Parathyroid adenoma (tissue), 2 donors: ENCODE data around the gene ARL10.
A peak's percentile ranks its signal among the peaks of the same experiment; 100 is the strongest.

Experiments
- H2AFZ ChIP-seq: fragments of 300-600 bp; sonication (generic); one replicate; pipeline ENCODE4 v1.7.0; 2017; ENCODE audit warnings: antibody characterized with exemption, mild to moderate bottlenecking
- H3K27ac ChIP-seq: fragments of 300-600 bp; sonication (generic); one replicate; pipeline ENCODE4 v1.7.0; 2017
- H3K27me3 ChIP-seq: fragments of 300-600 bp; sonication (generic); one replicate; pipeline ENCODE4 v1.7.0; 2017; ENCODE audit warnings: low read length; ENCODE audit not compliant: control insufficient read depth, insufficient read depth
- H3K36me3 ChIP-seq: fragments of 300-600 bp; sonication (generic); one replicate; pipeline ENCODE4 v1.7.0; 2017; ENCODE audit warnings: low read length; ENCODE audit not compliant: control insufficient read depth, insufficient read depth
- H3K4me1 ChIP-seq: fragments of 300-600 bp; sonication (generic); one replicate; pipeline ENCODE4 v1.7.0; 2017; ENCODE audit warnings: control low read depth
- H3K4me2 ChIP-seq: fragments of 300-600 bp; sonication (generic); one replicate; pipeline ENCODE4 v1.7.0; 2017; ENCODE audit warnings: low read length
- H3K4me3 ChIP-seq: fragments of 300-600 bp; sonication (generic); one replicate; pipeline ENCODE4 v1.7.0; 2017; ENCODE audit warnings: low read depth, low read length
- H3K79me2 ChIP-seq: fragments of 300-600 bp; sonication (generic); one replicate; pipeline ENCODE4 v1.7.0; 2017; ENCODE audit warnings: control low read depth
- H3K9ac ChIP-seq: fragments of 300-600 bp; sonication (generic); one replicate; pipeline ENCODE4 v1.7.0; 2017; ENCODE audit warnings: mild to moderate bottlenecking
- H3K9me3 ChIP-seq: fragments of 300-600 bp; sonication (generic); one replicate; pipeline ENCODE4 v1.7.0; 2017; ENCODE audit warnings: low read length; ENCODE audit not compliant: control insufficient read depth
- CTCF ChIP-seq: fragments of 300-600 bp; sonication (generic); IDR thresholded peaks from one replicate; pipeline ENCODE4 v1.7.0; 2017; ENCODE audit warnings: antibody characterized with exemption, mild to moderate bottlenecking
- donor health status: primary hyperparathyroidism.

Gene ARL10

GRCh38 chr5:176368726-176369125, 3.4 kb downstream of the ARL10 start:
- Histone ChIP-seq H3K79me2 (no peaks in the 10 kb centered on the region), H3K4me3 (no peak overlapping the region), H2AFZ (no peak overlapping the region), H3K36me3 (no peaks in the 10 kb centered on the region), H3K4me2 (no peak overlapping the region), H3K9me3 (no peaks in the 10 kb centered on the region), H3K4me1 (no peaks in the 10 kb centered on the region), H3K9ac (no peak overlapping the region), H3K27ac (no peak overlapping the region), H3K27me3 (no peaks in the 10 kb centered on the region)
- TF ChIP-seq CTCF: no peak

- H2AFZ ChIP-seq: no peak overlapping the region
- no peaks in the 10 kb centered on the region for H3K36me3 ChIP-seq
- no peak for TF ChIP-seq CTCF
- no peaks in the 10 kb centered on the region for H3K79me2 ChIP-seq
- no peak overlapping the region for H3K4me2 ChIP-seq
- no peak overlapping the region for H3K9ac ChIP-seq
- no peaks in the 10 kb centered on the region for H3K9me3 ChIP-seq
- H3K4me1 ChIP-seq: no peaks in the 10 kb centered on the region
- H3K27ac ChIP-seq: no peak overlapping the region
- H3K27me3 ChIP-seq: no peaks in the 10 kb centered on the region
- no peak overlapping the region for H3K4me3 ChIP-seq
Observed at GRCh38 chr5:176369934-176370711, 4.8 kb downstream of the ARL10 start.

DNA sequence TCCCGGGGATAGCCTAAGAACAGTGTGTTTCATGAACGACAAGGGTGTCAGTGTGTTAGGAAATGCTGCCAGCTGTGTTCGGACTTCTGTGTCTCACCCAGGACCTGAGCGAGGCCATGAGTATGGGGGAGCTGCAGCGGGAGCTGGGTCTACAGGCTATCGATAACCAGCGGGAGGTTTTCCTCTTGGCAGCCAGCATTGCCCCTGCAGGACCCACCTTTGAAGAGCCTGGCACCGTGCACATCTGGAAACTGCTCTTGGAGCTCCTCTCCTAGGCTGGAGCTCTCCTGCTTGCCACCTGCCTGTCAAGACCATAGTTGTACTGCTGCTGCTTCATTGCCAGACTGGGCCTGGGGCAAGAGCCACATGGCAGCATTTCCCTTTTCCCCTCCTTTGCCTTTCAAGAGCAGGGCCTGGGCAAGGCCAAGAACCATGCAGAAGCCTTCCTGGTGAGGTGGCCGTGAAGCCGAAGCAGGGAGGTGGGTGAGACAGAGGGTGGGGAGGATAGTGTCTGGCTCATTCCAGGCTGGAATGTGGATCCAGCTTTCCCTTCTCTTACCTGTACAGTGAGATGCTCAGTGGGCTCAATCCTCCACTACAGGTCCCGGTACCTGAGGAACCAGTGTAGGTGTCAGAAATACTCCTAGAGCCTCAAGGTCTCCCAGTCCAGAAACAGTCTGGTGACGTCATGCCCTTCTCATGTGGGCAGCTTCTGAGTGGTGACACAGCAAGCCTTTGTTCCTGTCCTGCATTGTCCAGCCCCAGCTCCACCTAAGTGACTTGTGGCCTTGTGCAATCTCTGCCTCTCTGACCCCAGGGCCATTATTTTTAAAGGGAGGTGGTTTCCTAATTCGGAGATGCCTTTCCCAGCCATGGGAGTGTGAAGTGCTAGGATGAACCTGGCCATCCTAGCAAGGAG, 6.6 kb downstream of the ARL10 start:
- no peaks in the 10 kb centered on the region for H3K79me2 ChIP-seq
- H3K9ac ChIP-seq: no peak overlapping the region
- H3K27me3 ChIP-seq: no peaks in the 10 kb centered on the region
- H3K36me3 ChIP-seq: no peaks in the 10 kb centered on the region
- no peak overlapping the region for H3K4me3 ChIP-seq
- no peak overlapping the region for H2AFZ ChIP-seq
- TF ChIP-seq CTCF: no peak
- H3K9me3 ChIP-seq: no peaks in the 10 kb centered on the region
- no peaks in the 10 kb centered on the region for H3K4me1 ChIP-seq
- H3K27ac ChIP-seq: no peak overlapping the region
- H3K4me2 ChIP-seq: no peak overlapping the region

DNA sequence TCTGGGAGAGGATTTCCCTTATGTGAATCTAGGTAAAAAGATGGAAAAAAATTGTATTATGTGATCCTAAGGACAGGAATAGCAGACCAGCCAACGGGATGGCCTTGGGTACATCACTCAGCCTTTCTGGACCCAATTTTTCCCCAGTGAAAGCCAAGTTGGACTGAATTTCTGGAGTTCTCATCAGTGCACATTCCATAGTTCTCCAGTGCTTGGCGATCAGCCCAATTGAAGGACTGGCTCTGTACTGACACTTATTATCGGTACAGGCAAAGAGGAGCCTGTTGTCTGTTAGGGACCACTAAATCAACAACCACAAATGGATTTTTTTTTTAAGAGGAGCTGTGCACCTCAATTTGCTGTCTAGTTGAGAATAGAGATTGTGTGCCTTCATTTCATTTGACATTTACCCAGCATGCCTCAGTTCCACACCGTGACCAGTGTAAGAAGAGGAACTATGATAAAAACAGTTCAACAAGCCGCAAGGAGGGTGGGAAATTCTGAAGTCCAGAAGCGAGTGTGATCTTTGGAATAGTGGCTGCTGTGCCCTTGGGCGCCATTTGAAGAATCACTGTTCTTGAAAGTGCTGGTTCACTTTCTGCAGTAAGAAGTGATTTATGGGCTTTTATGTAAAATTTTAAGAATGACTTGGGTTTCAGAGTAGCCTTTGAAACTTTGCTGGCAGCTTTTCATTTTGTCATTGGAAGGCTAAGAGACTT, 8.0 kb downstream of the ARL10 start:
- no peak overlapping the region for H3K9ac ChIP-seq
- H3K4me2 ChIP-seq: peak overlapping the region; percentile 42
- H3K36me3 ChIP-seq: no peaks in the 10 kb centered on the region
- H3K27me3 ChIP-seq: no peaks in the 10 kb centered on the region
- H2AFZ ChIP-seq: no peak overlapping the region
- peak overlapping the region; percentile 0 for H3K4me3 ChIP-seq
- H3K9me3 ChIP-seq: no peaks in the 10 kb centered on the region
- no peak overlapping the region for H3K27ac ChIP-seq
- TF ChIP-seq CTCF: no peak
- H3K4me1 ChIP-seq: no peaks in the 10 kb centered on the region
- no peaks in the 10 kb centered on the region for H3K79me2 ChIP-seq
